ENCODE results near the gene KCTD17. TPM values are rescaled to one million over a fixed set of nuclear protein-coding genes. Genes with fewer than 3 reads are reported as not detected.

Gene KCTD17
- polyA plus RNA-seq, 6 donors from 2014 or later: 6.7 to 15.6 (median 9.5) TPM

GRCh38 chr22:37053310-37054055 is 1.9 kb downstream of the KCTD17 start:
- Mint-ChIP-seq H3K27me3 (no peaks in the 10 kb centered on the region), H3K27ac (peak overlapping the region in 2 of 6 donors; percentile 54 to 76), H3K4me1 (peaks cover 5 to 19% (median 17%) of the 10 kb centered on the region in 3 donors), H3K36me3 (peaks cover 3 to 16% of the 10 kb centered on the region in 2 donors), H3K9me3 (no peaks in the 10 kb centered on the region), H3K4me3 (peak overlapping the region in 6 of 8 donors; percentile 40 to 86 (median 56))
- ATAC-seq (ENCODE audit: low read depth in 2 of 2) (no peak), DNase-seq (no peak)

DNA sequence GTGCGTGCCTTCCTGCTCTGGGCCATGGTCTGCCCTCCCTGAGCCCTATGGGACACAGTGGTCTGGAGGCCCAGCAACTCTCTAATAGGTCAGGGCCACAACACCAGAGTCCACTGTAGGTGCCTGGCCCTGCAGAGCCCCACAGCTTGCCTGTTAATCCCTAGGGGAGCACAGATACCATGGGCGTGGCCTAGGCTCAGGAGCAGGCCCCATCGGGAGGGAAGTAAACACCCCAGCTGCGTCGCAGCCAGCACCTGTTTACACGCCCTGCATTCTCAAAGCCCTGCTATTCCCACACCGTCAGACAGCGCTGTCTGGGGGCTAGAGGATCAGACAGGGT is 2.5 kb downstream of the KCTD17 start:
- Mint-ChIP-seq H3K9me3 (no peaks in the 10 kb centered on the region), H3K4me3 (peak overlapping the region in 4 of 8 donors; percentile 35 to 86 (median 53)), H3K4me1 (peaks cover 5 to 19% (median 17%) of the 10 kb centered on the region in 3 donors), H3K27ac (peak overlapping the region in 1 of 6 donors; percentile 76), H3K36me3 (peaks cover 3 to 16% of the 10 kb centered on the region in 2 donors), H3K27me3 (no peaks in the 10 kb centered on the region)
- DNase-seq: no peak
- no peak for ATAC-seq (ENCODE audit: low read depth in 2 of 2)

GRCh38 chr22:37054600-37055365 is 3.2 kb downstream of the KCTD17 start:
- Mint-ChIP-seq H3K27ac (no peak overlapping the region), H3K36me3 (peaks cover 3 to 16% of the 10 kb centered on the region in 2 donors), H3K27me3 (no peaks in the 10 kb centered on the region), H3K4me3 (peak overlapping the region in 4 of 8 donors; percentile 12 to 63 (median 30)), H3K4me1 (peaks cover 5 to 19% (median 17%) of the 10 kb centered on the region in 3 donors), H3K9me3 (no peaks in the 10 kb centered on the region)
- DNase-seq: no peak
- ATAC-seq (ENCODE audit: low read depth in 2 of 2): no peak

DNA sequence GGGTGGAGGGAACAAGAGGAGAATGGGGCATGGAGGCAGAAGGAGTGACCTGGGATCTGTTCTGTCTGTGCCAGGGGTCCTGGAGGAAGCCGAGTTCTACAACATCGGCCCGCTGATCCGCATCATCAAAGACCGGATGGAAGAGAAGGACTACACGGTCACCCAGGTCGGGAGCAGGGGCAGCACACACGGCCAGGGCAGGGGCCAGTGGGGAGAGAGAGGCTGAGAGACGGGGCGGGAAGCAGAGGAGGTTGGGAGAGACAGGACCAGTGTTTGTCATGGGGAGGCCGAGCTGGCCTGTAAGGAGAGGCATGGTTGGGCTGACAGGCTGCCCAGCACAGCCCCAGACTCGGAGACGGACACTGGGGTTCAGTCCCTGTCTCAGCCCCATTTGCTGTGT is 4.7 kb downstream of the KCTD17 start:
- H3K36me3 Mint-ChIP-seq: peaks cover 3 to 23% of the 10 kb centered on the region in 2 donors

DNA sequence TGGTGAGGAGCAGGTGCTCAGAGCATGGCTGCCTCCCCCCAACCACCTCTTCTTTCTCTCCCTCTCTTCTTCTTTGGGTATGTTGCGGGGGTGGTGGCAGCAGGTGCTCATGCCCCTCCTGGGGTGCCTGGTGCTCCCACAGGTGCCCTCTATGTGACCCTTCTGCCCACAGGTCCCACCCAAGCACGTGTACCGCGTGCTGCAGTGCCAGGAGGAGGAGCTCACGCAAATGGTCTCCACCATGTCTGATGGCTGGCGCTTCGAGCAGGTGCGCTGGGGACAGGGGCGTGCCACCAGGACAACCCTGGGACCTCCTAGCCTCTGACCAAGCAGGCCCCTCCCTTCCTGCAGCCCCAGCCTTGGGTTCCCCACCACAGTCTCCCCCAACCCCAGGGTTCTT is 5.7 kb downstream of the KCTD17 start:
- Mint-ChIP-seq H3K27me3 (no peaks in the 10 kb centered on the region), H3K4me1 (peaks cover 4 to 18% (median 12%) of the 10 kb centered on the region in 3 donors), H3K9me3 (no peaks in the 10 kb centered on the region), H3K4me3 (no peak overlapping the region), H3K27ac (no peak overlapping the region), H3K36me3 (peaks cover 3 to 27% of the 10 kb centered on the region in 2 donors)
- DNase-seq: no peak
- no peak for ATAC-seq (ENCODE audit: low read depth in 2 of 2)

More for the DNA sequence above, 4.7 kb downstream of the KCTD17 start:
- no peak overlapping the region for H3K4me3 Mint-ChIP-seq
- no peak overlapping the region for H3K27ac Mint-ChIP-seq
- H3K27me3 Mint-ChIP-seq: no peaks in the 10 kb centered on the region
- DNase-seq (no peak), ATAC-seq (ENCODE audit: low read depth in 2 of 2) (no peak)
- H3K9me3 Mint-ChIP-seq: no peaks in the 10 kb centered on the region
- peaks cover 5 to 19% (median 16%) of the 10 kb centered on the region in 3 donors for H3K4me1 Mint-ChIP-seq

- DNase-seq (no peak), ATAC-seq (ENCODE audit: low read depth in 2 of 2) (no peak)
- H3K36me3 Mint-ChIP-seq: peaks cover 3 to 27% of the 10 kb centered on the region in 2 donors
- H3K4me3 Mint-ChIP-seq: no peak overlapping the region
- H3K9me3 Mint-ChIP-seq: no peaks in the 10 kb centered on the region
- H3K4me1 Mint-ChIP-seq: peaks cover 0 to 18% (median 5%) of the 10 kb centered on the region in 3 donors
- H3K27me3 Mint-ChIP-seq: no peaks in the 10 kb centered on the region
- no peak overlapping the region for H3K27ac Mint-ChIP-seq
These were observed 6.4 kb downstream of the KCTD17 start for GRCh38 chr22:37057796-37058510.

DNA sequence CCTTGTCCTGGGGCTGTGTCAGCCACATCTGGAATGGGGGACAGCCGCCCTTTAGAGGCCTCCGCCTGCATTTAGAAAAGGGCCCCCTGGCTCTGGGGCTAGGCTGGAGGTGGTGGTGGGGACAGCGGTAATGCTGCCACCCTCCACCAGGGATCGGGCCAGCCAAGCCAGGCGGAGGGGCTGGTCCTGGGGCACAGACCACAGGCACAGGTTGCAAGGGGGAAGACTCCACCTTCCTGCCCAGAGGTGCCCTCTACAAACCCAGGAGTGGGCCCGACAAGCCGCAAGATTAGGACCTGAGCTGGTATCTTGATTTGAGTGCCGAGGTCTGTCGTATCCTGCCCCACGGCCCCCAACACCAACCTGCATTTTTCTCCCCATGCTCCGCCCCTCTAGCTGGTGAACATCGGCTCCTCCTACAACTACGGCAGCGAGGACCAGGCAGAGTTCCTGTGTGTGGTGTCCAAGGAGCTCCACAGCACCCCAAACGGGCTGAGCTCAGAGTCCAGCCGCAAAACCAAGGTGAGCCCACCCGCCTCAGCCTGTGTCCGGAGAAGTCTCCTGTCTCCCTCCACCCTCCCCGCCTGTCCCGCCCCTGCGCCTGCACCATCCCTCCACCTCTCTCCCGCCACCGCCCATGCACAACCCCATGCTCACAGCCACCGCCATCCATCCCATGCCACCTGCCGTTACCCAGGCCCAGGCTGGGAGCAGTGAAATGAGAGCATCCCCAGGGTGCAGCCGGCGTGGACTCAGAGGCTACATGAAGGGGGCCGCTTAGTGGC is 7.6 kb downstream of the KCTD17 start:
- no peak for ATAC-seq (ENCODE audit: low read depth in 2 of 2)
- Mint-ChIP-seq H3K4me1 (peaks cover 0 to 14% (median 0%) of the 10 kb centered on the region in 3 donors), H3K27ac (no peak overlapping the region), H3K36me3 (peaks cover 3 to 27% of the 10 kb centered on the region in 2 donors), H3K9me3 (no peaks in the 10 kb centered on the region), H3K27me3 (no peaks in the 10 kb centered on the region), H3K4me3 (no peak overlapping the region)
- DNase-seq: no peak

GRCh38 chr22:37059876-37060449 is 8.4 kb downstream of the KCTD17 start:
- no peak for DNase-seq
- Mint-ChIP-seq H3K27ac (no peak overlapping the region), H3K4me3 (no peak overlapping the region), H3K4me1 (peaks cover 0 to 13% (median 0%) of the 10 kb centered on the region in 3 donors), H3K36me3 (peaks cover 3 to 27% of the 10 kb centered on the region in 2 donors), H3K9me3 (no peaks in the 10 kb centered on the region), H3K27me3 (no peaks in the 10 kb centered on the region)
- no peak for ATAC-seq (ENCODE audit: low read depth in 2 of 2)

GRCh38 chr22:37060801-37061610 is 9.5 kb downstream of the KCTD17 start:
- peaks cover 0 to 13% (median 0%) of the 10 kb centered on the region in 3 donors for H3K4me1 Mint-ChIP-seq
- H3K27me3 Mint-ChIP-seq: no peaks in the 10 kb centered on the region
- H3K27ac Mint-ChIP-seq: no peak overlapping the region
- no peaks in the 10 kb centered on the region for H3K9me3 Mint-ChIP-seq
- no peak for DNase-seq
- H3K4me3 Mint-ChIP-seq: no peak overlapping the region
- H3K36me3 Mint-ChIP-seq: peaks cover 3 to 25% of the 10 kb centered on the region in 2 donors
- no peak for ATAC-seq (ENCODE audit: low read depth in 2 of 2)

DNA sequence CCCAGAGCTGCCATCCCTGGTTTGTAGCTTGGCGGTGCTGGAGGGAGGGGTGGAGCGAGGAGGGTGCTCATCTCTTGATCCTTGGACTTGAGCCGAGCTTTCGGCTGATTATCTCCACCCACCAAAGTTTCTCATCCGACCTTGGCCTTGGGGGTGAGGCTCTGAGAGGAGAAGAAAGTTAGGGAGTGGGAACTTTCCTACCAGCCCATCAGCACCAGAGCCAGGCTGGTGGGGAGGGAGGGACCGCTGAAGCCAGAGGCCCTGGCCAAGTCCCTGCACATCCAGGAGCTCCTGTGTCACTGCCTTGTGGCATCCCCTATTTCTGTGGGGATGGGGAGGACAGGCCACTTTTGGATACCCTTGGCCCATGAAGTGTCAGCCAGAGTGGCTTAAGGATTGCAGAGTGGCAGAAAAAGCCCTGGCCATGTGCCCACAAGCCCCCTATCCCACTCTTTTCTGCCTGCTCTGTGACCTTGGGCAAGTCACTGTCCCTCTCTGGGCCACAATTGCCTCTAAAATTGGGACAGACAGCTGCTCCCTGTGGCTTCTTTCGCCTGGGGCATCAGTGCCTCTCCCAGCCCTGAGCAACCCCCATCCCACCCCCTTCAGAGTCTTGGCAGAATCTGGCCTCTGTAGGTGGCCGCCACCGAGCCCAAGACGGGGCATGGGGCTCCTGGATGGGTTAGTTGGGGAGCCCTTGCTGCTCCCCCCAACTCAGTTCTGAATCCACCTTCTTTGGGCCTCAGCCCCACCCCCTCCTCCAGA is 10.3 kb downstream of the KCTD17 start:
- no peak overlapping the region for H3K27ac Mint-ChIP-seq
- DNase-seq (no peak), ATAC-seq (ENCODE audit: low read depth in 2 of 2) (no peak)
- peaks cover 0 to 6% (median 0%) of the 10 kb centered on the region in 3 donors for H3K27me3 Mint-ChIP-seq
- H3K9me3 Mint-ChIP-seq: no peaks in the 10 kb centered on the region
- H3K36me3 Mint-ChIP-seq: peaks cover 3 to 20% of the 10 kb centered on the region in 2 donors
- peaks cover 0 to 13% (median 0%) of the 10 kb centered on the region in 3 donors for H3K4me1 Mint-ChIP-seq
- no peak overlapping the region for H3K4me3 Mint-ChIP-seq

GRCh38 chr22:37062376-37062675 is 10.8 kb downstream of the KCTD17 start:
- no peak overlapping the region for H3K27ac Mint-ChIP-seq
- peaks cover under 1 to 15% of the 10 kb centered on the region in 2 donors for H3K36me3 Mint-ChIP-seq
- ATAC-seq (ENCODE audit: low read depth in 2 of 2) (peak in 1 of 2 donors; percentile 69), DNase-seq (no peak)
- no peak overlapping the region for H3K4me3 Mint-ChIP-seq
- no peaks in the 10 kb centered on the region for H3K9me3 Mint-ChIP-seq
- peaks cover 0 to 13% (median 0%) of the 10 kb centered on the region in 3 donors for H3K4me1 Mint-ChIP-seq
- peaks cover 0 to 11% (median 0%) of the 10 kb centered on the region in 3 donors for H3K27me3 Mint-ChIP-seq

All from naive B cell (primary cell).